Prostate gland (tissue), 2 donors: Measurements from ENCODE around the gene FUCA2.

Source experiments
- POLR2A ChIP-seq: fragments of 450-650 bp; IDR thresholded peaks from one replicate; pipeline ENCODE4 v1.6.1; 2016; ENCODE audit warnings: antibody characterized with exemption, mild to moderate bottlenecking
- POLR2AphosphoS5 ChIP-seq: sonication (generic); formaldehyde crosslinking; IDR thresholded peaks from one replicate; pipeline ENCODE4 v1.6.1; 2017; ENCODE audit warnings: antibody characterized with exemption
- TF ChIP-seq, protein P1 (sequence below), 4 experiments: fragments of 200-600 bp in 2 of 4; fragments of 450-650 bp in 2 of 4; sonication (generic) in 2 of 4; IDR thresholded peaks; 1 replicate in 3 of 4; 2 replicates in 1 of 4; pipeline ENCODE4 v1.5.1; 2016 to 2019; ENCODE audit warnings: antibody characterized with exemption in 4 of 4, mild to moderate bottlenecking in 2 of 4, moderate library complexity in 2 of 4

DNA sequence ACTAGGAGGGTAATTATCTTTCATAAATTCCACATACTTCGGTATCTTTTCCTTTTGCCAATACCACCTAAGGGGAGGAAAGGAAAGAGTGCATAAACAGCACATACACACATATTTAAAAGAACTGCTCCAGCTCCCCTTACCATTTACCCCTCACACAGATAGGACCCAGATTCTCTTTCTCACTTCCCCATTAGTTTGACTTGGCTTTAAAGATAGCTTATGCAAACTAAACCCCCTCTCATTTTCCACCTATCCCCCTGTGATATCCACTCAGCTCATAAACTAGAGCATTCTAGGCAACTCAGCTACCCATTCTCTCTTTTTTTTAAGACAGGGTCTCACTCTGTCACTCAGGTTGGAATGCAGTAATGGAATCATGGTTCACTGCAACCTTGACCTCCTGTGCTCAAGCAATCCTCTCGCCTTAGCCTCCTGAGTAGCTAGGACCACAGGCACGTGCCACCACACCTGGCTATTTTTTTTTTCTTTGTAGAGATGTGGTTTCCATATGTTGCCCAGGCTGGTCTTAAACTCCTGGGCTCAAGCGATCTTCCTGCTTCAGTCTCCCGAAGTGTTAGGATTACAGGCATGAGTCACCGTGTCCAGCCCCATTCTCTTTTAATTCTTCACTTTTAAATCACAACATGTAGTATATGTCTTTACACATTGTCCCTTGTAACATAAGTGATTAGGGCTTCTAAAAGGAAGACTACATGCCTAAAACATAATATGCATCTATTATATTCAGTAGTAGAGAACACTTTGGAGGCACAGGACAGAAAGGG lies 4.0 kb downstream of the FUCA2 start:
- TF ChIP-seq, protein P1, sequence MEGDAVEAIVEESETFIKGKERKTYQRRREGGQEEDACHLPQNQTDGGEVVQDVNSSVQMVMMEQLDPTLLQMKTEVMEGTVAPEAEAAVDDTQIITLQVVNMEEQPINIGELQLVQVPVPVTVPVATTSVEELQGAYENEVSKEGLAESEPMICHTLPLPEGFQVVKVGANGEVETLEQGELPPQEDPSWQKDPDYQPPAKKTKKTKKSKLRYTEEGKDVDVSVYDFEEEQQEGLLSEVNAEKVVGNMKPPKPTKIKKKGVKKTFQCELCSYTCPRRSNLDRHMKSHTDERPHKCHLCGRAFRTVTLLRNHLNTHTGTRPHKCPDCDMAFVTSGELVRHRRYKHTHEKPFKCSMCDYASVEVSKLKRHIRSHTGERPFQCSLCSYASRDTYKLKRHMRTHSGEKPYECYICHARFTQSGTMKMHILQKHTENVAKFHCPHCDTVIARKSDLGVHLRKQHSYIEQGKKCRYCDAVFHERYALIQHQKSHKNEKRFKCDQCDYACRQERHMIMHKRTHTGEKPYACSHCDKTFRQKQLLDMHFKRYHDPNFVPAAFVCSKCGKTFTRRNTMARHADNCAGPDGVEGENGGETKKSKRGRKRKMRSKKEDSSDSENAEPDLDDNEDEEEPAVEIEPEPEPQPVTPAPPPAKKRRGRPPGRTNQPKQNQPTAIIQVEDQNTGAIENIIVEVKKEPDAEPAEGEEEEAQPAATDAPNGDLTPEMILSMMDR (IDR thresholded peaks at IDR 0.05), result no peak
- TF ChIP-seq POLR2A (no peak), POLR2AphosphoS5 (no peak)
